Astrocyte of the cerebellum (primary cell): ENCODE data around the gene FLOT1.
"Not testable (repeated sequence)": the region's sequence is repeated elsewhere in the genome, so short reads cannot be mapped to it uniquely, and the experiment has no call there.

ENCODE experiments used
- DNase-seq: peaks from one replicate; pipeline ENCODE4 v3.0.0-alpha.2; 2011; ENCODE audit warnings: low read depth
- H3K4me3 ChIP-seq: 2 replicates; pipeline ENCODE4 v1.5.1; 2011; ENCODE audit warnings: mild to moderate bottlenecking, low read depth, low read length, moderate library complexity
- CTCF ChIP-seq: IDR thresholded peaks from 2 replicates; pipeline ENCODE4 v1.5.1; 2012; ENCODE audit warnings: low read length, low read depth, moderate library complexity, mild to moderate bottlenecking; ENCODE audit errors: missing control alignments
- in situ Hi-C: cut with HindIII; loops from 2 replicates; pipeline ENCODE4 v1.10.0; 2017; ENCODE audit warnings: low sequenced_read_pairs

The FLOT1 gene

DNA sequence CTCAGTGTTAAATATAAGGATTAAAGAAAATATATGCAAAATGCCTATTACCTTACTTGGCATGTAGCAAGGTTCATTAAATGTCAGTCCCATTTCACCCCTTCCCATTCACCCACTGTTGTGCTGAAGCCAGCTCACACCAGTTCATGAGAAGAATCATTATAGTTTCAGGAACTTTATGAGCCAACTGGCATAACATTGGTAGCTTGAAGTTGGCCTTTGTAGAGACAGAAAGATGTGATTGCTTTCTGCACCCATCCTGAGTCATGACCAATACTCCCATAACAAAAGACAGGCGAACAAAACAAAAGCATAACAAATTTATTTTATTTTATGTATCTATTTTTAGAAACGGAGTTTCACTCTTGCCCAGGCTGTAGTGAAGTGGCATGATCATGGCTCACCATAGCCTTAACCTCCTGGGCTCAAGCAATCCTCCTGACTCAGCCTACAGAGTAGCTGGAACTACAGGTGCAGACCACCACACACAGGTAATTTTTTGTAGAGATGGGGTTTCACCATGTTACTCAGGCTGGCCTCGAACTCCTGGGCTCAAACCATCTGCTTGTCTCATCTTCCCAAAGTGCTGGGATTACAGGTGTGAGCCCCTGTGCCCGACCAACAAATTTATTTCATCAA is 19.4 kb upstream of the FLOT1 start:
- in situ Hi-C loops: no loop called here
- no peak overlapping the region for H3K4me3 ChIP-seq
- TF ChIP-seq CTCF: no peak
- DNase-seq: no peak

DNA sequence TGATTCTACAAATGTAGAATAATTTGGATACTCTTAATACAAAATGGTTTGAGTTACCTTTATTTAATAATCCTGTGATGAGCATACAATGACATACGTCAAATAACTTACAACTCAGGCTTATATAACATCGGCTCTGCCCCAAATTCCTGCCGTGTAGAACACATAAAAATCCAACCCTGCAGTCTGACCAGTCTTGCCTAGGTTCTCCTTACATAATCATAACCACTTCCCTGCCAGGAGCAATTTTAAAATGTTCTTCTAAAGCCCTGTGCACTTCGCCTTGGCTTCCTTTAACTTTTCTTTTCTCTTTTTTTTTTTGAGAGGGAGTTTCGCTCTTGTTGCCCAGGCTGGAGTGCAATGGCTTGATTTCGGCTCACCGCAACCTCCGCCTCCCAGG is 18.1 kb upstream of the FLOT1 start:
- no peak for TF ChIP-seq CTCF
- no peak overlapping the region for H3K4me3 ChIP-seq
- in situ Hi-C loops: no loop called here
- no peak for DNase-seq

GRCh38 chr6:30759575-30760239 is 17.2 kb upstream of the FLOT1 start:
- no peak for TF ChIP-seq CTCF
- DNase-seq: peak; percentile 90
- no peak overlapping the region for H3K4me3 ChIP-seq
- in situ Hi-C loops: no loop called here

DNA sequence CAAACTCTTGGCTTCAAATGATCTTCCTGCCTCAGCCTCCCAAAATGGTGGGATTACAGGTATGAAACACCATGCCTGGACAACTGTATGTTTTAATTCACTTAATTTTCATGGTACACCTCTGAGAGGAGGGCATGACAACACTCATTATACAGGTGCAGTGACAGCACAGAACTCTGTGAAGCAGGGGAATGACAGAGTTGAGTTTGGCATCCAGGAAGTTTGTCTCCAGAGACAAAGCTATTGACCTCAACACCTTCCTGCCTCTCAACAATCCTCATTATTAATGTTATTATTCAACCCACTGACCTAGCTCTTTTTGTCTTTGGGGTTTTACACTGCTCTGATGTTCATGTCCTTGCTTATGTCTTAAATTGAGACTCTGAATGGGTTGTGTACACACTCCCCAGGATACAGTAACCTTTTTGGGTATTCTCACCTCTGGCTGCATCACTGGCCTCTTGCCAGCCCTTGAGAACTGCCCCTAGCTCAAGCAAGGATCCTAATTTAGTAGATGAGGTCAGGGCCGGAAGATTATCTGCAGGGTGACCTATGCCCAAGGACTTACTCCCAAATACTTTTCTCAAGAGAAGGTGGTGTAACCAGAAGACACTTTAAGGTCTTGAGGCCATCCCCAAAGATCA is 14.9 kb upstream of the FLOT1 start:
- no peak overlapping the region for H3K4me3 ChIP-seq
- DNase-seq: no peak
- in situ Hi-C loops: no loop called here

DNA sequence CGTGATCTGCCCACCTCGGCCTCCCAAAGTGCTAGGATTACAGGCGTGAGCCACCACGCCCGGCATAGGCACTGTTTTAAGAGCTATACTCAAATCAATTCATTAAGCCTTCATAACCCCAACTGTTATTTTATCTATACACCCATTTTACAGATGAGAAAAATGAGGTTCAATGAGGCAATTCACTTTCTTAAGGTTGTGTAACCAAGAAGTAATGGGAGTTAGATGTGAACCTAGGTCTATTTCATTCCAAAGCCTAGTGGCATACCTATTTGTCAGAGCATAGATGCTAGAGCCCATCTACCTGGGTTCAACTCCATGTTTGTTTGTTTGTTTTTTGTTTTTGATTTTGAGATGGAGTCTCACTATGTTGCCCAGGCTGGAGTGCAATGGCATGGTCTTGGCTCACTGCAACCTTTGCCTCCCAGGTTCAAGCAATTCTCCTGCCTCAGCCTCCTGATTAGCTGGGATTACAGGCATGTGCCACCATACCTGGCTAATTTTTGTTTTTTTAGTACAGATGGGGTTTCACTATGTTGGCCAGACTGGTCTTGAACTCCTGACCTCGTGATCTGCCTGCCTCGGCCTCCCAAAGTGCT is 14.0 kb upstream of the FLOT1 start:
- in situ Hi-C loops, H3K4me3 ChIP-seq, DNase-seq: not testable (repeated sequence)

More for the DNA sequence above, 14.9 kb upstream of the FLOT1 start:
- TF ChIP-seq CTCF: no peak

GRCh38 chr6:30754631-30755030 is 12.1 kb upstream of the FLOT1 start:
- TF ChIP-seq CTCF: no peak
- no peak for DNase-seq
- in situ Hi-C loops: no loop called here
- H3K4me3 ChIP-seq: no peak overlapping the region
